Activated naive CD4-positive, alpha-beta T cell (primary cell): ENCODE measurements around the gene SMIM5.
"Not testable (repeated sequence)": the region's sequence is repeated elsewhere in the genome, so short reads cannot be mapped to it uniquely, and the experiment has no call there.

ENCODE experiments used
- DNase-seq, 4 experiments: peaks; one replicate each; lab custom pipeline; 2025; lab: John Stamatoyannopoulos, UW

Gene SMIM5

GRCh38 chr17:75632863-75633485 is at the start of gene SMIM5:
Gene SMIM5, plus strand, starts transcription at chr17:75633434. Its CDS starts 6,768 bp downstream, at chr17:75640202.
- DNase-seq, result peak; percentile 63 to 81 (median 78)

- DNase-seq, result no peak
Observed at GRCh38 chr17:75584849-75585175, 48.4 kb upstream of the SMIM5 start.

- DNase-seq, result peak in 3 of 4 experiments; percentile 31 to 66 (median 42)
Observed at GRCh38 chr17:75587675-75588595, 45.3 kb upstream of the SMIM5 start, which contains the start of gene MYO15B. Gene MYO15B, plus strand, starts transcription at chr17:75587800. Its CDS starts 258 bp downstream, at chr17:75588058.

GRCh38 chr17:75588596-75589011 is 44.6 kb upstream of the SMIM5 start:
- peak in 1 of 4 experiments; percentile 50 for DNase-seq

GRCh38 chr17:75589012-75589918 is 44.0 kb upstream of the SMIM5 start:
- peak; percentile 93 to 97 (median 95) for DNase-seq

GRCh38 chr17:75589919-75590303 is 43.3 kb upstream of the SMIM5 start:
- no peak for DNase-seq

GRCh38 chr17:75590314-75590761 is 42.9 kb upstream of the SMIM5 start:
- no peak for DNase-seq

GRCh38 chr17:75590849-75591721 is 42.1 kb upstream of the SMIM5 start:
- DNase-seq, result no peak

- no peak for DNase-seq
Observed at GRCh38 chr17:75591722-75592302, 41.4 kb upstream of the SMIM5 start.

GRCh38 chr17:75592348-75593020 is 40.8 kb upstream of the SMIM5 start:
- DNase-seq, result no peak

- DNase-seq, result not testable (repeated sequence)
Observed at GRCh38 chr17:75593430-75593829, 39.8 kb upstream of the SMIM5 start.

GRCh38 chr17:75594499-75595283 is 38.5 kb upstream of the SMIM5 start:
- DNase-seq, result no peak

GRCh38 chr17:75595284-75595919 is 37.8 kb upstream of the SMIM5 start:
- no peak for DNase-seq

GRCh38 chr17:75595920-75596313 is 37.3 kb upstream of the SMIM5 start:
- no peak for DNase-seq

GRCh38 chr17:75596320-75597087 is 36.7 kb upstream of the SMIM5 start:
- DNase-seq, result no peak

- peak in 3 of 4 experiments; percentile 33 to 48 (median 37) for DNase-seq
Observed at GRCh38 chr17:75601057-75601987, 31.9 kb upstream of the SMIM5 start.

GRCh38 chr17:75602644-75603043 is 30.6 kb upstream of the SMIM5 start:
- DNase-seq, result no peak
